Measurements from ENCODE around the gene PAX3.

DNA sequence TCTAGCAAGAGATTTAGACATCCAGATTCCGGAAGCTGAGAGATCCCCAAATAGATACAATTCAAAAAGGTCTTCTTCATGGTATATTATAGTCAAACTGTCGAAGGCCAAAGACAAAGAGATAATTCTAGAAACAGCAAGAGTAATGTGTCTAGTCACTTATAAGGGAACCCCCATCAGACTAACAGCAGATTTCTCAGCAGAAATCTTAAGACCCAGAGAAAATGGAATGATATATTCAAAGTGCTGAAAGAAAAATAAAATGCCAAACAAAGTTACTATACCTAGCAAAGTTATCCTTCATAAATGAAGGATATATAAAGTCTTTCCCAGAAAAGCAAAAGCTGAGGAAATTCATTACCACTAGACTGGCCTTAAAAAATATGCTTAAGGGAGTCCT, 36.1 kb upstream of the PAX3 start:
- TF ChIP-seq, protein P1, sequence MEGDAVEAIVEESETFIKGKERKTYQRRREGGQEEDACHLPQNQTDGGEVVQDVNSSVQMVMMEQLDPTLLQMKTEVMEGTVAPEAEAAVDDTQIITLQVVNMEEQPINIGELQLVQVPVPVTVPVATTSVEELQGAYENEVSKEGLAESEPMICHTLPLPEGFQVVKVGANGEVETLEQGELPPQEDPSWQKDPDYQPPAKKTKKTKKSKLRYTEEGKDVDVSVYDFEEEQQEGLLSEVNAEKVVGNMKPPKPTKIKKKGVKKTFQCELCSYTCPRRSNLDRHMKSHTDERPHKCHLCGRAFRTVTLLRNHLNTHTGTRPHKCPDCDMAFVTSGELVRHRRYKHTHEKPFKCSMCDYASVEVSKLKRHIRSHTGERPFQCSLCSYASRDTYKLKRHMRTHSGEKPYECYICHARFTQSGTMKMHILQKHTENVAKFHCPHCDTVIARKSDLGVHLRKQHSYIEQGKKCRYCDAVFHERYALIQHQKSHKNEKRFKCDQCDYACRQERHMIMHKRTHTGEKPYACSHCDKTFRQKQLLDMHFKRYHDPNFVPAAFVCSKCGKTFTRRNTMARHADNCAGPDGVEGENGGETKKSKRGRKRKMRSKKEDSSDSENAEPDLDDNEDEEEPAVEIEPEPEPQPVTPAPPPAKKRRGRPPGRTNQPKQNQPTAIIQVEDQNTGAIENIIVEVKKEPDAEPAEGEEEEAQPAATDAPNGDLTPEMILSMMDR (conservative IDR thresholded peaks at IDR 0.05), result no peak
- no peak for TF ChIP-seq EZH2 (IDR thresholded peaks at IDR 0.05; ENCODE audit: low read depth)
